GM21786 (cell line): ENCODE results near the gene CCNJL.
A peak's percentile ranks its signal among the peaks of the same experiment; 100 is the strongest.
"Not testable (repeated sequence)": the region's sequence is repeated elsewhere in the genome, so short reads cannot be mapped to it uniquely, and the experiment has no call there.

Experiments used
- ATAC-seq: cut with Tn5 transposase; IDR thresholded peaks from one replicate; pipeline ENCODE4 v1.9.1; 2021; ENCODE audit not compliant: unreplicated experiment

Gene CCNJL

DNA sequence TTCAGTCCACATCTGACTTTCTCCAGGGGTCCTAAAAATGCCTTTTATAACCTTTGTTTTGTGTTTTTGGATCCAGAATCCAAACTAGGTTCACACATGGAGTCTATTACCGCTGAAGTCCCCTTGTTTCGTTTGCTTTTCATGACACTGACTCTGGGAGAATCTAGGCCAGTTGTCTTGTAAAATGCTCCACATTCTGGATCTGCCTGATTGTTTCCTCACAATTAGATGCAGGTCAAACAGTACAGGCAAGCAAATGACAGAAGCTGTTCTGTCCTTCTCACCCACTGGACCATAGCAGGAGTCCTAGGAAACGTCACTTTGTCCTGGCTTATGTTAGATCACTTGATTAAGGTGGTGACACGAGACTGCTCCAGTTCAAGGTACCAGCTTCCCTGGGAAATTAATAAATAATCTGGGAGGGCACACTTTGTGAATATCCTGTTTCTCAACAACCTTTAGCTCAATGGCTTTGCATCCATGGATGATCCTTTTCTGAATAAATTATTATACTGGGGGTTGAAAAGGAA is 49.0 kb downstream of the CCNJL start:
- ATAC-seq: no peak

DNA sequence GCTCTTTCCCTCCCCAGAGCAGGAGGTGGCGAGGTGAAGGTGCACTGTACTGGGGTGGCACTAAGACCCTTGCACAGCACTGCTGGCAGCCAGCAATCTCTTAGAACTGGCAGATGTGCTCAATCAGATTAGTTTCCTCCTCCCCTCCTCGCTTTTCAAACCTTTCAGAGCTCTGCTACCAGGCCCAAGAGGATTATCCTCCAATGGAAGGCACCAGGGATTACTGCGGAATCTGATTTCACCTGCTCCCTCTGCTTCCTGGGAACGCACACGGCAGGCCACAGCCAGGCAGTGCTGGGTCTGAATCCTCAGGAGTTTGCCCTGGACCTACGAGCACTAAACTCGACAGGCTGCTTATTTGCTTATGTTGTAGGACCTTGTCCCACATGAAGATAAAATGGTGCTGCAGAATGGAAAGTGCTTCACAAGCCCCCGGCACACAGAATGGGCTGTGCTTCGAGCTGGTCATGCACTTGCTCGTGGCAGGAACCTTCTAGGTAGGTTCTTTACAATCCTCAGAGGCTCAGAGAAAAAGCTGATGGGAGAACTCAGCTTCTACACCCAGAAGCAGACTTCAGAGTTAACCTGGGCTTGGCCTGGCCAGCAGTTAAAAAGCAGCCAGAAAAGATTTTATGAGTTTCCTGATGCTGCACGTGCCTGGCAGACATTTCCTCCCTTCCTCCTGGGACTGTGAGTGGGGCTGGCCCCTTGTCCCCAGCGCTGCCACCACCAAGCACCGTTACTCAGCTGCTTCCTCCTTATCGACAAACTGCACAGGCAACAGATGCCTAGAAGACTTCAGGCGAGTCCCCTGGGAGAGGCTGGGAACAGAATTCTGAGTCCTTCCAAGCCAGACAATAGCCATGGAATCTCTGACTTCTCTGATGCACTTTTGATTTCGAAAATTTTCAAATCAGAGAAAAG is 50.0 kb downstream of the CCNJL start:
- peak; percentile 38 for ATAC-seq

DNA sequence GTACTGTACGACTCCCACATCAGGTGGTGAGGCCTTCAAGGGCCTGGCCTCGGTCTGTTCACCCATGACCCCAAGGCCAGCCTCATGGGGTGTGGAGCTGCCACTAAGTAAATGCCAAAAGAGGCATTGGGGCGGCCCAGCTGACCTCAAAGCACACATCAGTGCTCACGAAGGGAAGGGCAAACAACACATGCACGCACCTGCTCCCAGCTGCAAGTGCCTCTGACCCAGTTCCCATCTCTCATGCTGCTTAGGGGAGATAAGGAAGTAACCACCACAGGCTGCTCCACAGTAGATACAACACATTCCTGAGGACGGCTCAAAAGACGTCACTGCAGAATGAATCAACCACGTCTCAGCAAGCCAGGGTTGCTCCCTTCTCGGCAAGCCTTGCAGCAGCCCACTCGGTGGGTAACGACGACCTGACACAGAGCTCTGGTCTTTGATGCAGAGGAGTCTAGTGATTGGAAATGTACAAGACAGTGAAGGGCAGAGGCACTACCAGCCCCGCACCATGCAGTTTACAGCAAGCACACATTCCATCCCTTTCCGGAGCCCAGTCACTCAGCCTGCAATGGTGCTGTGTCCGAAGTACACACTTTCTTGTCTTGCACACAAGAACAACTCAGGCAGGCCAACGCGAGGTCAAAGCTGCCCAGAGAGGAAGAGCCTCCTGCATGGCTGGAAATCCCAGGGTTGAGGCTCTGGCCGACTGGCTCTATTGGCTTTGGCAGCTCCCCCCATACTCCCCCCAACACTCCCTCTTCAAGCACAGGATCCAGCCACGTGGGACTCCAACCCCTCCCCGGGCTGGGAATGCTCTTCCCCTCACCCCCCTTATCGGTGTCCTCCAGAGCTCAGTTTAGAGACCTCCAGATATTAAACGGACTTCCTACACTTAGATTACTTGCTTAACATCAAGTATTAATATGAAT is 51.2 kb downstream of the CCNJL start:
- ATAC-seq: peak; percentile 73

DNA sequence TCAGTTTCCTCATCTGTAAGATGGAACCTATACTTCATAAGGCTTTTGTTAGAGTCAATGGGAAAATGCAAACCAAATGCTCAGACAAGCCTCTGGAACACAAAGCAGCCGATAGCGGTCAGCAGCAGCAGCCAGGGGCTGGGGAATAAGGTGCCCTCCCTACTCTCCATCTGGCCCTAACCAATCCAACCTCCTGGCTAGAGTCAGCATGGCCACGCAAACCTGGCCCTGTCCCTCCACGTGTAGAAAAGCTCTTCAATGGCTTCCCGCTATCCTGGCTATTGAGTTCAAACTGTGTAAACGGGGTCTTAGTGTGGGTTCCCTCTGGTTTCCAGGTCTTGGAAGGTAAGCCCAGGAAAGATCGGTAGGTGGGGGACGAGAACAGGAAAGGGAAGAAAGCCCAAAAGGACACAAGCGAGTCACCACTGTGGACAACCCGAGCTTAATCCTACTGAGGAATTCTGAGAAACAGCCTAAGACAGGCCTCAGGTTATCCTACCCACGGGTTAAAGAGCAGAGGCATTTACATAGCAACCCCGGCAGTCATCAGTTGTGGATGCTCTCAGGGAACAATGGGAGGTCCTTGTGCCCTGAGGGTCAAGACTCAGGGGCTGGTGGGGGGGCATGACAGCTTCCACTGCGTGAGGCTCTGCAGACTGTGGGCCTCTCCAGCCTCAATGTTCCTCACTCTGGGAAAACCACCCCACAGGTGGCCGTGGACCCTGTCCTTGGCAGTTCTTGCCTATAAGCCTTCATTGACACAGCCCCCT is 52.2 kb downstream of the CCNJL start:
- no peak for ATAC-seq

DNA sequence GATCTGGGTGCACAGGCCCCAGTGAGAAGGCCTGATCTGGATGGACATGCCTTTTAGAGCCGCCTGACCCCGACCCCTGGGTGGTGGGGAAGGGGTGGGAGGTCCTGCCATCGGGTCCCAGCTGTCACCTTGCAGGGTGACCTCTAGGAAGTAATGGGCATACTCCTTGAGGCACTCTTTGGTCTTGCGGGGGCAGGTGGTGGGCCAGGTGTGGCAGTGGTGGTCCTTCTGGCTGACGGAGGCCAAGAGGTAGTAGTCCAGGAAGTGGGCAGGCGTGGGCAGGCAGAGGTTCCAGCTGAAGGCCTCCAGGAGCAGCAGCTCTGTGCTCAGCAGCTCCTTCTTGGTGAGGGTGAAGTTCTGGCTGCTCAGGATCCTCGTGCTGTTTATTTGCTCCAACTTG is 53.0 kb downstream of the CCNJL start:
- ATAC-seq: no peak

DNA sequence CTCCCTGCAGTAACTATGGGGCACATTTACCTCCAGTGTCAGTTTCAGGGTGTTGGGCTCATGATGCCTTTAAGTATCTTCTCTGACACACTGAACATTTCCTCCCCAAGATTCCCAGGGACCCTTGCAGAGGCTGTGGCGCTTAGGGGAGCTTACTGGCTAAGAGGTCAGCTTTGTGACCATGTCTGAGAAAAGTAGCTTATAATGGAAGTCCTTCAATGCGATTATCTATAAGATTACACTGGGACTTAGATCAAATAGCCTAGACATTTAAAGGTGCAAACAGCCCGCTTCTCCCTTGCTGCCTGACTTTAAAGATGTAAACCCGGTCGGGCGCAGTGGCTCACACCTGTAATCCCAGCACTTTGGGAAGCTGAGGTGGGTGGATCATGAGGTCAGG is 57.7 kb downstream of the CCNJL start:
- no peak for ATAC-seq

DNA sequence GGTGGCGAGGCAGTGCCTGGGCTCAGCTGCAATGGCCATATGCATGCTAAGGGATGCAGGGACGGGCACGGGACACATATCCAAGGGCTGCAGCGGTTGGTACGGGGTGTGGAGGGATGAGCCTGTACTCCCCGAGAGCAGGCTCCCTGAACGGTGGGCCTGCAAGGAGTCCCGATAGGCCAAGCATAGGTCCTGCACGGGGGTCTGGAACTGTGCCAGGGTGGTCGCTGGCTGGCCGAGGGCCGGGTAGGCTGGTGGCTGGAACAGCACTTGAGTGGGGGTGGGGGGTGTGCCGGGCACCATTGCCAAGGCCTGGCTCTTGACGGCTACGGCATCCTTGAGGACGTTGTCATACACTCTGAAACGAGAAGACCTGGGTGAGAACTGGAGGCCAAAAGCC is 58.9 kb downstream of the CCNJL start:
- ATAC-seq: no peak

DNA sequence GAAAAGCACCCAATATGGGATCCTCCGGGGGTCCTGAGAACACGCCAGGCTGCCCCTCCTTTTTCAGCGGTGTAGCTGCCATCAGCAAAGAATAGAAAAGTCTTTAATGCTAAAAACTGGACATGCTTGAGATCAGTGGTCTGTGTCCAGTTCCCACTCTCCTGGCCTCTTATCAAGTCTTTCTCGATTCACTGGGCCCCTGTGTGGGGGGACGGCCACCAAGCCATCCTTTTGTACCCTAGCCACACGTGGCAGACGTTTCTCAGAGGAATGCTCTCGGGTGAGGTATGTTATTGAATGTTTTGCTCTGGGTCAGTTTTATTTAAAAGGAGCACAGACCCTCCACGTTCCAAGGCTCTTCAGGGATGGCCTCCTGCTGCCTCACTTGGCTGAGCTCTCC is 59.4 kb downstream of the CCNJL start:
- ATAC-seq: no peak

DNA sequence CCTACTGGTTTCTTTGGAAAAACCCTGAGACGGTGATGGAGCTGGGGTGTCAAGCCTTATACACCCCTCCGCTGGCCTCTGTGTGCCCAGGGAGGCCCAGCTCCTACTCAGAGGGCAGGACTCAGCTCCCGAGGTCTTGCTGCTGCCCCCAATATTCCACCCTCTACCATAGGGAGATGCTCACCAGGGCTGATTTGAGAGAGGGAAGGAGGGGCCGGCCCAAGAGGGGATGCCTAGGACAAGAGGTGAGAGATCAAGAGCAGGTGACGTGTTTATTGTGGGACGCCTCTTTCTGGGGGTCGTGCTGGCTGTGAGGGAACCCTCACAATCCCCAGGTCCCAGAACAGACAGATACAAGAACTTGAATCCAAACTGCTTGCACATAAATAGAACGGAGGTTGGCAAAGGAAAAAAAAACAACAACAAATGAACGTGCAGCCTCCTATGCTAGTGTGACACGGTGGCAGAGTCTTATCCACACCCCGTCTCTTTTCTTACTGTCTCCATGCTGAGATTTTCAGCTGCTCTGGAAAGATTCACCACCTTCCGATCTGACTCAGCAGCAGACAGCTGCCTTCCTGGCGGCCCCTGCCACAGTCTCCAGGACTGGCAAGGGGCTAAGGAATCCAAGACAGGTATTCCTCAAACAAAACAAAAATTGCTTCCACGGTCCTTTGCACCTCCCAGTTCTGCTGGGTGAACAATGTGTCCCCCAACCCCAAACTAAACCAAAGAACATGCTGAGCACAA is 60.8 kb downstream of the CCNJL start:
- ATAC-seq: no peak

DNA sequence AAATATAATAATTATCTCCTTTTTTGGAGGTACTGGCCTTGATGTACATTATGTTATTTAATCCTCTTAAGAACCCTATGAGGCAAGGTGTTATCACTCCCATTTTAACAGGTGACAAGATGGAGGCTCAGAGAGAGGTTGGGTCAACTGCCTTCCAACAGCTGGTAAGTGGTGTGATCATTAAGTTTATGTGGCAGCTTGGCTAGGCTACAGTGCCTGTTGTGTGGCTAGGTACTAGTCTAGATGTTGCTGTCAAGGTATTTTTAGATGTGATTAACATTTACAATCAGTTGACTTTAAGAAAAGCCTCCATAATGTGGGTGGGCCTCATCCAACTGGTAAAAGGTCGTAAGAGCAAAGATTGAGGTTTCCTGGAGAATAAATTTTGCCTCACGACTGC is 61.5 kb downstream of the CCNJL start:
- ATAC-seq: no peak

DNA sequence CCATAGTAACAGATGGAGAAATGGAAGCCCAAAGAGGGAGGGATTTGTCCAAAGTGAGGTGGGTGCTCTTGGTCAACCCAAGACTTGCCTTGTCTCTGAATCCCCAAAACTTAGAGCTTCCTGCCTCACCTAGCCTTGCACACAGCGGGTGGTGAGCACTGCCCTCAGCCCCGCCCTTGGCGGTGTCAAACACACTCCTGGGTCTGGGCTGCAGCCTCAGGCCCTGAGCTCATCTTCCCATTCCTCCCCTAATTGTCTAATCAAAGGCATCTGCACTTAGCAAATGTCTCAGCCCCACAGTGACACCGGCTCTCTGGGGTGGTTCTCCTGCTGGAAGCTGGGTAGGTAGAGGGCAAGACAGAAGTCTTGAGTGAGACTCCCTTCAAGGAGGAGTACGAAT is 62.1 kb downstream of the CCNJL start:
- no peak for ATAC-seq

DNA sequence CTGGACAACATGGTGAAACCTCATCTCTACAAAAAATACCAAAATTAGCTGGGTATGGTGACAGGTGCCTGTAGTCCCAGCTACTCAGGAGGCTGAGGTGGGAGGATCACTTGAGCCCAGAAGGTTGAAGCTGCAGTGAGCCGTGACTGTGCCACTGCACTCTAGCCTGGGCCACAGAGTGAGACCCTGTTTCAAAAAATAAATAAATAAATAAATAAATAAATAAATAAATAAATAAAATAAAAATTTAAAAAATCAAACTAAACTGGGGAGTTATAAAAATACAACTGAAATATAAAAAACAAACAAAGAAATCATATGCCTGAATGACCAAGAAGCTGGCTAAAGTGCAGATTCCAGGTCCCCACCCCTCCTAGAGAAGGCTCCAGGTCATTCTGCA is 62.8 kb downstream of the CCNJL start:
- not testable (repeated sequence) for ATAC-seq

DNA sequence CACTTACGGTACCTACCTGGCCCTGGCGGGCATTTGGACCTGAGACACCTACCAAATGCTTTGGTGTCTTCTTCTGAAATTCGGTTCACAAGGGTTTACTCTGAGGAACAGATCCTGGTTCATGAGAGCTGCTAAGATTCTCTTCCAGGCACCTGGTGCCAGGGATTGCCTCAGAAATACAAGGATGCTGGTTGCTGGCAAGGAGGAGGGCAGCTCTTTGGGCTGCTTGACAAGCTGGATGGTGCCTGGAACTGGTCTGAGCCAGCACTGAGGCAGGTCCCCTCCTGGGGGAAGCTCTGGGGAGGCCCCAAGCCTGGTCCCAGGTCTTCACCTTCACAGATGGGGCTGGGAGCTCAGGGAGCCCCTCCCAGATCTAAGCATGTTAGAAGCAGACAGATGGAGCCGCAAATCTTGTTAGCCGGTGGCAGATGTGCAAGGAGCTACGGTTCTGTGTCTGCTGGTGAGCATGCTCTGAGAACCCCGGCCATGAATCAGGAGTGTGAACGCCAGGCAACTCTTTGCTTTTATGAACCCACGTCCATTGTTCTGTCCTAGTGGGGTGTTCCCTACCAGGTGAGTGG is 66.8 kb downstream of the CCNJL start:
- no peak for ATAC-seq

DNA sequence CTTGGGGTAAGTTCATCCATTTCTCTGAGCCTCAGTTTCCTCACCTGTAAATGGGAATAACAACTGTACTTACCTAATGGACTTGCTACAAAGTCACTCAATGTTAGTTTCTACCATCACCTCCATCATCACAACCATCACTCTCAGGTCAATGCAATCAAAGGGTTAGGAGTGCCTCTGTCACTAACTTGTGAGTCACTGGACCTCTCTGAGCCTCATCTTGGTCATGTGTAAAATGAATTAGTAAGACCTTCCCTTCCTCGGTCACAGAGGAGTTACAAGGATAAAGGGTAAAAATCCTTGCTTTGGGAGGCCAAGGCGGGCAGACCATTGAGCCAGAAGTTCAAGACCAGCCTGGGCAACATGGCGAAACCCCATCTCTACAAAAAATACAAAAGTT is 70.2 kb downstream of the CCNJL start:
- no peak for ATAC-seq

DNA sequence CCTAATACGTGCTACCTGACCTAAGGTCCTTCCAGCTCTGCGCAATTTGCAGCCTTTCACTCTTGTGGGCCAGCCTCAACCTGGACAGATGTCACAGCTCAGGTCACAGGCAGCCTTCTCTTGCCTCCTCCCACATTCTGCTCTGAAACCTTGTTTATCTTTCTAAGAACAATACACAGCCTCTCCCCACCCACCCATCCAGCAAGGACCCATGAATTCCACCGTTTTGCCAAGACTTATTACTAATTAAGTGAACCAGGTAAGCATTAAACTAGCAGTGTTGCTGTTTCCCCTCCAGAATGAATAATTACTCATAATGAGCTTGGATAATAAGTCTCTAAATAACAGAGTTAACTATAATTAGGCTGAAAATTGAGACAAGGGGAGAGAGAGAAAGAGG is 72.0 kb downstream of the CCNJL start:
- ATAC-seq: no peak

DNA sequence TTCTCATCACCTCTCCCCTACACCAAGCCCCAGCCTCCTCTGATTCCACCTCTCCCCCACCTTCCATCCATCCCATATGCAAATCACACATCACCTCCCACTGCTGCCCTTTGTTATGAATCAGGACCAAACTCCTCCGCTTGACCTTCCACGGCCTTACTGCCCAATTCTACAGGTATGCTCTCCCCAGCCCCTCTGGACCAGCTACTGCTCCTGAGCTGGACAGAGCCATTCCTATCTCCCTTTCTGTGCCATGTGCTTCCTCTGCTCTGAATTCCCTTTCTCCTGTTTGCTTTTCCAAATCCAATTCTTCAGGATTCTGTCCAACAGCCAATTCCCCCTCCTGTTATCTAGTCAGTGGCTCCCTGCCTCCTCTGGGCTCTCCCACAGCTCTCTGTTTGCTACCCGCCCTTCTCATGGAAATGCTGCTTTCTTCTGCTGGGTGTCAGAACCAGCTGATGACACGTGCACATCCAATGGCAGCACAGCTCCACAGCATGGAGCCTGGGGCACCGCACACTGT is 74.7 kb downstream of the CCNJL start:
- no peak for ATAC-seq

DNA sequence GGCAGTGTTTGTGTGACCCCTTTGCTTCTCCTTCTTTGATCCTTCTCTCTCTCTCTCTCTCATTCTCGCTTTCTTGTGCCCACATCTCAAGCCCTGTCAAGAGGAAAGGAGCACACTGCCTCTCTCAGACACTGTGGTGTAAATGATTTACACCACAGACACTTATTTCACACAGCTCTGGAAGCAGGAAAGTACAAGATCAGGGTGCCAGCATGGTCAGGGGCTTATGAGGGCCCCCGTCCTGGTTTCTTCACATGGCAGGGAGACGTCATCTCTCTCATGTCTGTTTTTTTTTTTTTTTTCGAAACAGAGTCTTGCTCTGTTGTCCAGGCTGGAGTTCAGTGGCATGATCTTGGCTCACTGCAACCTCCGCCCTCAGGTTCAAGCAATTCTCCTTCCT is 76.6 kb downstream of the CCNJL start:
- no peak for ATAC-seq

DNA sequence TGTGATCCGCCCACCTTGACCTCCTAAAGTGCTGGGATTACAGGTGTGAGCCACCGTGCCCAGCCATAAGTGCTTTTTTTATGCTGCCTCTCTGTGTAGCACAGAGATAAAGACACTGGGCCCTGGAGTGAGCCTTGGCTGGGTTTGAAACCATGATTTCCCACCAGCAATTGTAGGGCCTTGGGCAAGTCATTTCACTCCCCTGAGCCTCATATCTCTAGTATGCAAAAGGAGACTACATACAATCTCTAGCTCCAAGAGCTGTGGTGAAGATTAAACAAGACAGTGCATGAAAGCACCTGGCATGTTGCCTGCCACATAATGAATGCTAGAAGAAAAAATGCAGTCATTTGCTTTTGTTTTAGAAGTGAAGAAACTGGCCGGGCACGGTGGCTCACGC is 79.1 kb downstream of the CCNJL start:
- no peak for ATAC-seq

DNA sequence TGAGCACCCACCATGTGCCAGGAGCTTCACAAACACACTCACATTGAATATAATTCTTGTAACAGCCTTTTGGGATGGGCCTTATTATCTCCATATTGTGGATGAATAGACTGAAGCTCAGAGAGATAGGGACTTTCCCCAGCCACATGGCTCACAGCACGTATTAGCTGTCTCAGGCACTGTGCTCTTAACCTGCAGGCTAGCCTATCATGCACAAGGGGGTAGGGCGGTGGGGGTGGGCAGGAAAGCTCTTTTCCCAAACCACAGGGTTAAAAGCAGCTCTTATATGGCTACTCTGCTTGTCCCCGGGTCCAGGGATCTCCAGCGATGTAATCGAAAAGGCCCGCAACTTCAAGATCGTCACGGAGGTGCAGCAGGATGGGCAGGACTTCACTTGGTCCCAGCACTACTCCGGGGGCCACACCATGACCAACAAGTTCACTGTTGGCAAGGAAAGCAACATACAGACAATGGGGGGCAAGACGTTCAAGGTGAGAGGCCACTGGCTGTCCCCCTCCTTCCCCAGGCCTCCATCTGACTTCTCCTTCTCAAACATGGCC is 80.5 kb downstream of the CCNJL start:
- ATAC-seq: peak; percentile 30
